Measurements from ENCODE around the gene DYRK1A.

DYRK1A gene

GRCh38 chr21:37365517-37366481 is 774 bp upstream of the DYRK1A start:
- peak in 1 of 2 donors; percentile 31 for DNase-seq (ENCODE audit: low read depth in 2 of 2)

GRCh38 chr21:37367336-37367702 is 746 bp downstream of the DYRK1A start:
- no peak for DNase-seq (ENCODE audit: low read depth in 2 of 2)

- DNase-seq (ENCODE audit: low read depth in 2 of 2): no peak
These were observed 1.3 kb downstream of the DYRK1A start for GRCh38 chr21:37367703-37368540.

GRCh38 chr21:37368541-37369279 is 2.1 kb downstream of the DYRK1A start:
- no peak for DNase-seq (ENCODE audit: low read depth in 2 of 2)

- DNase-seq (ENCODE audit: low read depth in 2 of 2): no peak
These were observed 2.8 kb downstream of the DYRK1A start for GRCh38 chr21:37369307-37369854.

GRCh38 chr21:37370152-37371040 is 3.8 kb downstream of the DYRK1A start:
- no peak for DNase-seq (ENCODE audit: low read depth in 2 of 2)

GRCh38 chr21:37371041-37371397 is 4.4 kb downstream of the DYRK1A start:
- no peak for DNase-seq (ENCODE audit: low read depth in 2 of 2)

GRCh38 chr21:37372127-37372731 is 5.7 kb downstream of the DYRK1A start:
- DNase-seq (ENCODE audit: low read depth in 2 of 2): no peak

GRCh38 chr21:37372951-37373350 is 6.4 kb downstream of the DYRK1A start:
- no peak for DNase-seq (ENCODE audit: low read depth in 2 of 2)

- no peak for DNase-seq (ENCODE audit: low read depth in 2 of 2)
These were observed 7.0 kb downstream of the DYRK1A start for GRCh38 chr21:37373539-37373938.

GRCh38 chr21:37374027-37374426 is 7.5 kb downstream of the DYRK1A start:
- DNase-seq (ENCODE audit: low read depth in 2 of 2): no peak

- no peak for DNase-seq (ENCODE audit: low read depth in 2 of 2)
These were observed 9.4 kb downstream of the DYRK1A start for GRCh38 chr21:37375866-37376574.

- DNase-seq (ENCODE audit: low read depth in 2 of 2): no peak
These were observed 12.1 kb downstream of the DYRK1A start for GRCh38 chr21:37378700-37379139.

- no peak for DNase-seq (ENCODE audit: low read depth in 2 of 2)
These were observed 14.1 kb downstream of the DYRK1A start for GRCh38 chr21:37380349-37381323.

- DNase-seq (ENCODE audit: low read depth in 2 of 2): no peak
These were observed 15.5 kb downstream of the DYRK1A start for GRCh38 chr21:37381883-37382585.

GRCh38 chr21:37383086-37383485 is 16.5 kb downstream of the DYRK1A start:
- DNase-seq (ENCODE audit: low read depth in 2 of 2): no peak

GRCh38 chr21:37383784-37384311 is 17.3 kb downstream of the DYRK1A start:
- no peak for DNase-seq (ENCODE audit: low read depth in 2 of 2)

Data from activated CD8-positive, alpha-beta memory T cell treated with anti-CD3 and anti-CD28 coated beads for 4 hours (primary cell).